GOT3 (cell line): ENCODE results near the gene GAL.

Experiments used
- DNase-seq: peaks from one replicate; lab custom pipeline; 2025; ENCODE audit warnings: mixed read lengths; lab: John Stamatoyannopoulos, UW

Gene GAL

GRCh38 chr11:68711114-68711513, 26.8 kb downstream of the GAL start:
- DNase-seq: no peak

GRCh38 chr11:68714060-68714856, 29.9 kb downstream of the GAL start:
- DNase-seq: no peak

GRCh38 chr11:68715456-68716122, 31.2 kb downstream of the GAL start:
- DNase-seq: no peak

- DNase-seq: no peak
These were observed 36.7 kb downstream of the GAL start for GRCh38 chr11:68721075-68721474.

- no peak for DNase-seq
These were observed 37.8 kb downstream of the GAL start for GRCh38 chr11:68722143-68722542.

- DNase-seq: no peak
These were observed 39.9 kb downstream of the GAL start for GRCh38 chr11:68724293-68724692.

GRCh38 chr11:68727783-68728182, 43.4 kb downstream of the GAL start:
- DNase-seq: no peak

- no peak for DNase-seq
These were observed 49.8 kb downstream of the GAL start for GRCh38 chr11:68734111-68734510.

- DNase-seq: no peak
These were observed 50.8 kb downstream of the GAL start for GRCh38 chr11:68735125-68735524.

GRCh38 chr11:68735646-68736045, 51.3 kb downstream of the GAL start:
- no peak for DNase-seq
